Vagina (tissue), 2 donors: Measurements from ENCODE around the gene LDHA. TPM values are rescaled to one million over a fixed set of nuclear protein-coding genes. Genes with fewer than 3 reads are reported as not detected.
"Not testable (repeated sequence)": the region's sequence is repeated elsewhere in the genome, so short reads cannot be mapped to it uniquely, and the experiment has no call there.

ENCODE experiments used
- DNase-seq, 2 donors: peaks; one replicate each; pipeline ENCODE4 v3.0.0-alpha.2; 2017; ENCODE audit errors: extremely low spot score in 2 of 2
- H3K27ac ChIP-seq: fragments of 200-600 bp; sonication (generic); one replicate; pipeline ENCODE4 v1.5.1; 2019
- H3K27me3 ChIP-seq: fragments of 200-600 bp; sonication (generic); one replicate; pipeline ENCODE4 v1.5.1; 2019
- H3K36me3 ChIP-seq, 2 donors: fragments of 200-600 bp; sonication (generic); one replicate each; pipeline ENCODE4 v1.5.1; 2017 to 2019
- H3K4me1 ChIP-seq: fragments of 200-600 bp; sonication (generic); one replicate; pipeline ENCODE4 v1.5.1; 2019
- H3K4me3 ChIP-seq, 2 donors: fragments of 200-600 bp; sonication (generic); 1 replicate in 1 of 2; 2 replicates in 1 of 2; pipeline ENCODE4 v1.5.1; 2016 to 2019
- H3K9me3 ChIP-seq: fragments of 200-600 bp; sonication (generic); one replicate; pipeline ENCODE4 v1.5.1; 2019
- POLR2A ChIP-seq, 2 donors: fragments of 450-650 bp; IDR thresholded peaks; one replicate each; pipeline ENCODE4 v1.6.1; 2017; ENCODE audit warnings: antibody characterized with exemption in 2 of 2, mild to moderate bottlenecking in 2 of 2, moderate library complexity in 2 of 2
- POLR2AphosphoS5 ChIP-seq, 2 donors: sonication (generic); formaldehyde crosslinking; IDR thresholded peaks; one replicate each; pipeline ENCODE4 v1.9.0; 2017; ENCODE audit warnings: antibody characterized with exemption in 2 of 2, mild to moderate bottlenecking in 2 of 2, low read depth in 1 of 2; ENCODE audit not compliant: insufficient read depth in 1 of 2
- intact Hi-C: fragments of 100-400 bp; cut with DNase I; formaldehyde crosslinking; loops from one replicate; pipeline ENCODE4 v1.15.1; 2023
- total RNA-seq: library from RNA; depleted of rRNA; stranded (reverse); fragments of >200 nt; gene quantifications from one replicate; pipeline ENCODE4 v1.2.3, GENCODE V29; 2016
- TF ChIP-seq, protein P1 (sequence below), 3 experiments: fragments of 450-650 bp in 2 of 3; fragments of 200-600 bp in 1 of 3; sonication (generic) in 1 of 3; IDR thresholded peaks; one replicate each; pipeline ENCODE4 v1.5.1; 2017 to 2019; ENCODE audit warnings: antibody characterized with exemption in 3 of 3, mild to moderate bottlenecking in 2 of 3, moderate library complexity in 2 of 3

The LDHA gene
- total RNA-seq, 1 donor from 2014 or later = 461 TPM

DNA sequence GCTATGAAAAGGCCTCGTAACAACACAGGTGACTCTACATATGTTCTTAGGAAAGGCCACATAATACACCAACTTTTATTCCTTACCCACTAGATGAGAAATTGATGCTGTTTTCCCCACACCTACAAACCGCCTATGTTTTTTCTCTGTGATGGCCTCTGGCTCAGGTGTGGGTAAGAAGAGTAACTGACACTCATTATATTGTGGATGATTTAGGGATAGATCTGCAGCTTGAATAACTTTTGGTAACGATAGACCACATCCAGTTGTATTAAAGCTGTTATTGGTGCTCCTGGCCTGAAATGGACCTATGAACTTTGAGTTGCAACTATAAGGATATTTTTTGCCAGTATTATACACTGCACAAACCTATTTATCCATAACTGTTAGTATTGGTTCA lies 3.6 kb downstream of the LDHA start:
- Histone ChIP-seq H3K36me3 (peaks cover 7 to 63% of the 10 kb centered on the region in 2 donors), H3K4me3 (no peak overlapping the region), H3K27ac (no peak overlapping the region), H3K9me3 (no peaks in the 10 kb centered on the region), H3K27me3 (no peaks in the 10 kb centered on the region), H3K4me1 (peaks cover 7% of the 10 kb centered on the region)
- TF ChIP-seq POLR2A (IDR thresholded peaks at IDR 0.05) = no peak
- DNase-seq = no peak
- intact Hi-C loops = no loop called here

DNA sequence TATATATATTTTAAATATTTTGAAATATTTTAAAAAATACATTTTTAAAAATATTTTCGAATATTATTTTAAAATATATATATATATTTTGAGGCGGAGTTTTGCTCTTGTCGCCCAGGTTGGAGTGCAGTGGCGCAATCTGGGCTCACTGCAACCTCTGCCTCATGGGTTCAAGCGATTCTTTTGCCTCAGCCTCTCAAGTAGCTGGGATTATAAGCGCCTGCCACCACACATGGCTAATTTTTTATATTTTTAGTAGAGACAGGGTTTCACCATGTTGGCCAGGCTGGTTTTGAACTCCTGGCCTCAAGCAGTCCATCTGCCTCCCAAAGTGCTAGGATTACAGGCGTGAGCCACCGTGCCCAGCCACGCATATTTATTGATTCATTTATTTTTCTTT lies 6.7 kb downstream of the LDHA start:
- not testable (repeated sequence) for H3K9me3 ChIP-seq, H3K27ac ChIP-seq, H3K4me1 ChIP-seq, H3K27me3 ChIP-seq, H3K4me3 ChIP-seq, DNase-seq
- intact Hi-C loops = loop anchor here (10.0 kb wide), 1 partner anchor 104 kb away; no protein-coding TSS in a partner anchor
- H3K36me3 ChIP-seq = peaks cover 7 to 95% of the 10 kb centered on the region in 2 donors

DNA sequence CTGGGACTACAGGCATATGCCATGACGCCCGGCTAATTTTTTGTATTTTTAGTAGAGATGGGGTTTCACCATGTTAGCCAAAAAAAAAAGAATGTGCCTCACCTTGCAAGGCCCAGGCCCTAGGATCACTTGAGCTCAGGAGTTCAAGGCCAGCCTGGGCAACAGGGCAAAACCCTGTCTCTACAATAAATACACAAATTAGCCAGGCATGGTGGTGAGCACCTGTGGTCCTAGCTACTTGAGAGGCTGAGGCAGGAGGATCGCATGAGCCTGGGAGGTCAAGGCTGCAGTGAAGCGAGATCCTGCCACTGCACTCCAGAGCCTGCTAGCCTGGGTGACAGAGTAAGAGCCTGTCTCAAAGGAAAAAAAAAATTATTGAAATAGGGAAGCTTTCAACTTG lies 9.7 kb downstream of the LDHA start:
- Histone ChIP-seq H3K27me3 (no peaks in the 10 kb centered on the region), H3K4me3 (no peak overlapping the region), H3K27ac (no peak overlapping the region), H3K9me3 (no peaks in the 10 kb centered on the region), H3K36me3 (peaks cover 0 to 97% of the 10 kb centered on the region in 2 donors), H3K4me1 (no peaks in the 10 kb centered on the region)
- TF ChIP-seq, protein P1, sequence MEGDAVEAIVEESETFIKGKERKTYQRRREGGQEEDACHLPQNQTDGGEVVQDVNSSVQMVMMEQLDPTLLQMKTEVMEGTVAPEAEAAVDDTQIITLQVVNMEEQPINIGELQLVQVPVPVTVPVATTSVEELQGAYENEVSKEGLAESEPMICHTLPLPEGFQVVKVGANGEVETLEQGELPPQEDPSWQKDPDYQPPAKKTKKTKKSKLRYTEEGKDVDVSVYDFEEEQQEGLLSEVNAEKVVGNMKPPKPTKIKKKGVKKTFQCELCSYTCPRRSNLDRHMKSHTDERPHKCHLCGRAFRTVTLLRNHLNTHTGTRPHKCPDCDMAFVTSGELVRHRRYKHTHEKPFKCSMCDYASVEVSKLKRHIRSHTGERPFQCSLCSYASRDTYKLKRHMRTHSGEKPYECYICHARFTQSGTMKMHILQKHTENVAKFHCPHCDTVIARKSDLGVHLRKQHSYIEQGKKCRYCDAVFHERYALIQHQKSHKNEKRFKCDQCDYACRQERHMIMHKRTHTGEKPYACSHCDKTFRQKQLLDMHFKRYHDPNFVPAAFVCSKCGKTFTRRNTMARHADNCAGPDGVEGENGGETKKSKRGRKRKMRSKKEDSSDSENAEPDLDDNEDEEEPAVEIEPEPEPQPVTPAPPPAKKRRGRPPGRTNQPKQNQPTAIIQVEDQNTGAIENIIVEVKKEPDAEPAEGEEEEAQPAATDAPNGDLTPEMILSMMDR (IDR thresholded peaks at IDR 0.05) = no peak
- no peak for TF ChIP-seq POLR2A (IDR thresholded peaks at IDR 0.05)
- TF ChIP-seq POLR2AphosphoS5 (IDR thresholded peaks at IDR 0.05; ENCODE audit: insufficient read depth in 1 of 2, low read depth in 1 of 2) = no peak
- intact Hi-C loops = loop anchor here (10.0 kb wide), 1 partner anchor 101 kb away; no protein-coding TSS in a partner anchor
- DNase-seq = no peak

DNA sequence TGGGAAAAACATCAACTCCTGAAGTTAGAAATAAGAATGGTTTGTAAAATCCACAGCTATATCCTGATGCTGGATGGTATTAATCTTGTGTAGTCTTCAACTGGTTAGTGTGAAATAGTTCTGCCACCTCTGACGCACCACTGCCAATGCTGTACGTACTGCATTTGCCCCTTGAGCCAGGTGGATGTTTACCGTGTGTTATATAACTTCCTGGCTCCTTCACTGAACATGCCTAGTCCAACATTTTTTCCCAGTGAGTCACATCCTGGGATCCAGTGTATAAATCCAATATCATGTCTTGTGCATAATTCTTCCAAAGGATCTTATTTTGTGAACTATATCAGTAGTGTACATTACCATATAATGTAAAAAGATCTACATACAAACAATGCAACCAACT lies 13.0 kb downstream of the LDHA start:
- not testable (repeated sequence) for H3K9me3 ChIP-seq, H3K27me3 ChIP-seq, H3K27ac ChIP-seq, DNase-seq, H3K4me1 ChIP-seq, H3K4me3 ChIP-seq
- H3K36me3 ChIP-seq = peaks cover 0 to 65% of the 10 kb centered on the region in 2 donors
- intact Hi-C loops = loop anchor here (10.0 kb wide), 1 partner anchor 97 kb away; no protein-coding TSS in a partner anchor

DNA sequence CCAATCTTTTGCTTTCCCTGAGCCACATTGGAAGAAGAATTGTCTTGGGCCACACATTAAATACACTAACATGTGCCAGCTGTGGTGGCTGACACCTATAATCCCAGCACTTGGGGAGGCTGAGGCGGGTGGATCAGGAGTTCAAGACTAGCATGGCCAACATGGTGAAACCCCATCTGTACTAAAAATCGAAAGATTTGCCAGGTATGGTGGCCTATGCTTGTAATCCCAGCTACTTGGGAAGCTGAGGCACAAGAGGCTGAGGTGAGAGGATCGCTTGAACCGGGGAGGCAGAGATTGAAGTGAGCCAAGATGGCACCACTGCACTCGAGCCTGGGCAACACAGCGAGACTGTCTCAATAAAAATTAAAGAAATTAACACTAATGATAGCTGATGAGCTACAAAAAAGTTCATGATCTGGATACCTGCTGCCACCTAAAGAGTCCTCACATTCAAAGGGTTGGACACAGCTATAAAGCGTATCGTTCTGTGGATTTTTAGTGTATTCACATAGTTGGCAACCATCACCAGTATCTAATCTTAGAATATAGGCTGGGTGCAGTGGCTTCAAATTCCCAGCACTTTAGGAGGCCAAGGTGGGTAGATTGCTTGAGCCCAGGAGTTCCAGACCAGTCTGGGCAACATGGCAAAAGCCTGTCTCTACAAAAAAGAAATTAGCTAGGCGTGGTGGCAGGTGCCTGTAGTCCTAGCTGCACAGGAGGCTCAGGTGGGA lies 14.4 kb downstream of the LDHA start:
- intact Hi-C loops = loop anchor here (10.0 kb wide), 1 partner anchor 96 kb away; no protein-coding TSS in a partner anchor
- DNase-seq = no peak
- H3K27ac ChIP-seq = no peak overlapping the region
- peaks cover 0 to 52% of the 10 kb centered on the region in 2 donors for H3K36me3 ChIP-seq
- H3K27me3 ChIP-seq = no peaks in the 10 kb centered on the region
- TF ChIP-seq POLR2A (IDR thresholded peaks at IDR 0.05) = no peak
- TF ChIP-seq, protein P1 (IDR thresholded peaks at IDR 0.05) = no peak
- TF ChIP-seq POLR2AphosphoS5 (IDR thresholded peaks at IDR 0.05; ENCODE audit: insufficient read depth in 1 of 2, low read depth in 1 of 2) = no peak
- no peaks in the 10 kb centered on the region for H3K9me3 ChIP-seq
- H3K4me1 ChIP-seq = peaks cover 6% of the 10 kb centered on the region
- no peak overlapping the region for H3K4me3 ChIP-seq

DNA sequence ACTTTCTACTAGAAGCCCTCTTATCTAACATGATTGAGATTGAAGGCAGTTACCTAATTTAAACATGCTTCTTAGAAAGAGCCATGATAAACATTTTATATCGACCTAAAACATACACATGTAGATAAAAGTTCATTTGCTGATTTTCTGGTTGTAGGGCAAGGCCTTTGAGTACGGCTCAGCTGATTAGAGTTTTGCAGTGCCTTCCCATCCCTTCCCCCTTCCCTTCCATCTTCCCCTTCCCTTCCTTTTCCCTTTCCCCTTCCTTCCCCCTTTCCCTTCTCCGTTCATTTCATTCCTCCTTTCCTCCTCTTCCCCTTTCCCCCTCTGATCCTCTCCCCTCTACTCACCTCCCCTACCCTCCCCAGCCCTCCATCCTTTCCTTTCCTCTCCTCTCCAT lies 22.1 kb downstream of the LDHA start:
- no peaks in the 10 kb centered on the region for H3K27me3 ChIP-seq
- no peaks in the 10 kb centered on the region for H3K9me3 ChIP-seq
- peaks cover 6% of the 10 kb centered on the region for H3K4me1 ChIP-seq
- H3K4me3 ChIP-seq = no peak overlapping the region
- H3K27ac ChIP-seq = no peak overlapping the region
- no peak for DNase-seq
- no peak for TF ChIP-seq POLR2AphosphoS5 (IDR thresholded peaks at IDR 0.05; ENCODE audit: insufficient read depth in 1 of 2, low read depth in 1 of 2)
- TF ChIP-seq, protein P1 (IDR thresholded peaks at IDR 0.05) = no peak
- TF ChIP-seq POLR2A (IDR thresholded peaks at IDR 0.05) = no peak
- intact Hi-C loops = no loop called here
- H3K36me3 ChIP-seq = no peaks in the 10 kb centered on the region
